Measurements from ENCODE around the gene ARMC3.

DNA sequence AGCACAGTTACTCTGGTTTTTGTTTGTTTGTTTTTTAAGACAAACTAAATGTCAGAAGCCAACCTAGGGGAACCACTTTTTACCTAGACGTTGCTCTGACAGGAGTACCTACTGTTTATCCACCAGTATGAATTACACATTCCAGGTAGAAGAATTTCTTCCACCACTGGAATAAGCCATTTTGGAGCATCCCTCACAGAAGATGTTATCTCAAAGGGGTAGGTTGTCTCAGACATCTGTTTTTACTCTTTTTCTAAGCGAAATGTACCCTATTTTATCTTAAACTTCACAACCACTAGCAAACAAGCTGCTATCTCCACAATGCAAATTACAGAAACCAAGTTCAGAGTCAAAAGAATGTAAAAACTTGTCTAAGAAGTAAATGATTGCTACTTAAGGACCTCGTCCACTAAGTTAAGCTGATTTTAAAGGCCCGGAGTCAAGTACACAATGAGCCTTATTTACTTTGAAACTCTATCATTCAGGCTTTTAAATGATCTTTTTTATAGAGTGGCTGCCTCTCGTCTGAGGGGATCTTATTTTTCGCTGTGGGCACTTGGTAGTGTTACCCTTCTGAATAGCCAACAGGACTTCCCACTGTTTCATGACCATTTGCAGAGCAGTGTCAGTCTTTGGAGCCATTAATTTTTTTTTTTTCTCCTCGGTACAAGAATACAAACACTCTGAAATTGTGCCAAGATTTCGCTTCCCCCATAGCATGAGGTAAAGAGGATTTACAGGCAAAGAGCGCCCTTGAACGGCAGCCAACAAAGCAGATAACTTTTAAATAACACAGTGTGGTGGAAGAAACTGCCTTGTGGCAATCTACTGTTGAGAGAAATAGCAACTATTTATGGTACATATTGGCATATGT, 15.7 kb upstream of the ARMC3 start:
- TF ChIP-seq, protein P1, sequence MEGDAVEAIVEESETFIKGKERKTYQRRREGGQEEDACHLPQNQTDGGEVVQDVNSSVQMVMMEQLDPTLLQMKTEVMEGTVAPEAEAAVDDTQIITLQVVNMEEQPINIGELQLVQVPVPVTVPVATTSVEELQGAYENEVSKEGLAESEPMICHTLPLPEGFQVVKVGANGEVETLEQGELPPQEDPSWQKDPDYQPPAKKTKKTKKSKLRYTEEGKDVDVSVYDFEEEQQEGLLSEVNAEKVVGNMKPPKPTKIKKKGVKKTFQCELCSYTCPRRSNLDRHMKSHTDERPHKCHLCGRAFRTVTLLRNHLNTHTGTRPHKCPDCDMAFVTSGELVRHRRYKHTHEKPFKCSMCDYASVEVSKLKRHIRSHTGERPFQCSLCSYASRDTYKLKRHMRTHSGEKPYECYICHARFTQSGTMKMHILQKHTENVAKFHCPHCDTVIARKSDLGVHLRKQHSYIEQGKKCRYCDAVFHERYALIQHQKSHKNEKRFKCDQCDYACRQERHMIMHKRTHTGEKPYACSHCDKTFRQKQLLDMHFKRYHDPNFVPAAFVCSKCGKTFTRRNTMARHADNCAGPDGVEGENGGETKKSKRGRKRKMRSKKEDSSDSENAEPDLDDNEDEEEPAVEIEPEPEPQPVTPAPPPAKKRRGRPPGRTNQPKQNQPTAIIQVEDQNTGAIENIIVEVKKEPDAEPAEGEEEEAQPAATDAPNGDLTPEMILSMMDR (IDR thresholded peaks at IDR 0.05): no peak
- TF ChIP-seq POLR2A (IDR thresholded peaks at IDR 0.05): no peak
